NCI-H1105 treated with DMSO at 0.1 percent for 48 hours (cell line): ENCODE data around the gene LIN28A.
A peak's percentile ranks its signal among the peaks of the same experiment; 100 is the strongest.

Experiments
- DNase-seq: peaks from one replicate; lab custom pipeline; 2025; lab: John Stamatoyannopoulos, UW

The LIN28A gene

DNA sequence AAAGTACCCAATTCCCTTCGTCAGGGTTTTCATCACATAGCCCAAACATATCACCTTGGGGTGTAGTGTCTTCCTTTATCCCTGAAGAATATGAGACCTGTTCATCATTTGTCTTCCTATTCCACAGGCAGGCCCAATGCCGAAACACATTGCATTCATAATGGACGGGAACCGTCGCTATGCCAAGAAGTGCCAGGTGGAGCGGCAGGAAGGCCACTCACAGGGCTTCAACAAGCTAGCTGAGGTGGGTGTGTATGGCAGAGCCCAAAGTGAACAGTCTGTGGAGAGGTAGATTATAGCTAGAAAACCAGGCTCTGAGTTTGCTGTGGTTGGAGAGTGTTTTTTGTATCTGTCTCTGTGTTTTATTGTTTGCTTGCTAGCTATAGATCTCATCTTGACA, 27.4 kb downstream of the LIN28A start:
- no peak for DNase-seq

DNA sequence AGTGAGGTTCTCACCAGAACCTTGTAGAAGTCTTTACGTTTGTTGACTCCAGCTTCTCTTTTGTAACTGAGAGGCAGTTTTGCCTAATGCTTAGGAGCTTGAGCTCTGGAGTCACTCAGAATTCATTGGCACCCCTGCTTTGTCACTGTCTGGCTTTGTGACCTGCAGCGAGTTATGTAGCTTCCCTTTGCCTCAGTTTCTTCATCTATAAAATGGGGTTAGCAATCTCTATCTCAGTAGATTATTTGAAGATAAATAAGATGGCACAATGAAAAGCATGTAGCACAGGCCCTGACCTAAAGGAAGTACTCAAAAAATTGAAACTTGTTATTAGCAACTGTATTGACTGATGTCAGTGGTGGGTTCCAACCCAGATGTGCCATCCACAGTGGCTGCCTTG, 29.6 kb downstream of the LIN28A start:
- DNase-seq, result no peak

DNA sequence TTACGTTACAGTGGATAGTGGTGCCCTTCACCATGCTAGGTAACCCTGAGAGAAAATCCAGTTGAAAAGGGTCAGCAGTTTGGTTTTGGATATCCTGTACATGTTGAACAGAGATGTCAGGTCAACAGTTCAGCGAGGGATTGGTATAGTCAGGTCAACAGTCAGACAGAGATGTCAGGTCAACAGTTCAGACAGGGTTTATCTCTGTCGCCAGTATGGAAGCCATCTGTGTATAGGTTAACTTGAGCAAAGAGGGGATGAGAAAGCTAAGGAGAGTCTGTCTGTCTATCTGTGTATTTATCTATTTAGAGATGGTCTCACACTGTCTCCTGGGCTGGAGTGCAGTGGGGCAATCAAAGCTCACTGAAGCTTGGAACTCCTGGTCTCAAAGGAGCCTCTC, 39.3 kb downstream of the LIN28A start:
- DNase-seq, result no peak

DNA sequence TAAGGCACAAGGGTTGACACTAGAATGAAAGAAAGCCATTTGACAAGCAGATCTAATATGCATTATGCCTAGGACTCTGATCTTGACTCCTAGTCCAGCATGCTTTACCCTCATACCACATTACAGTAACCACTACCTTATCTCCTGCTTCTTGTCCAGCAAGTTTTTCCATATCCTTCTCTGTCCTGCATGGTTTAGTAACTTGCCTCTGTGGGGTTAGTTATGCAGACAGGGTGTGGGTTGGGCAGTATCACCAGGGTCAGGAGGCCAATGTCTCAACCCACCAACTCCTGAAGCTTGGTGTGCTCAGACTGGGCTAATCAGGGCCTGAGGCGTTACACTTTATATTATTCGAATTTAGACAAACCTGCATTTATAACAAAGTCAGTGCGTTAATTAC, 40.3 kb downstream of the LIN28A start:
- DNase-seq, result no peak

DNA sequence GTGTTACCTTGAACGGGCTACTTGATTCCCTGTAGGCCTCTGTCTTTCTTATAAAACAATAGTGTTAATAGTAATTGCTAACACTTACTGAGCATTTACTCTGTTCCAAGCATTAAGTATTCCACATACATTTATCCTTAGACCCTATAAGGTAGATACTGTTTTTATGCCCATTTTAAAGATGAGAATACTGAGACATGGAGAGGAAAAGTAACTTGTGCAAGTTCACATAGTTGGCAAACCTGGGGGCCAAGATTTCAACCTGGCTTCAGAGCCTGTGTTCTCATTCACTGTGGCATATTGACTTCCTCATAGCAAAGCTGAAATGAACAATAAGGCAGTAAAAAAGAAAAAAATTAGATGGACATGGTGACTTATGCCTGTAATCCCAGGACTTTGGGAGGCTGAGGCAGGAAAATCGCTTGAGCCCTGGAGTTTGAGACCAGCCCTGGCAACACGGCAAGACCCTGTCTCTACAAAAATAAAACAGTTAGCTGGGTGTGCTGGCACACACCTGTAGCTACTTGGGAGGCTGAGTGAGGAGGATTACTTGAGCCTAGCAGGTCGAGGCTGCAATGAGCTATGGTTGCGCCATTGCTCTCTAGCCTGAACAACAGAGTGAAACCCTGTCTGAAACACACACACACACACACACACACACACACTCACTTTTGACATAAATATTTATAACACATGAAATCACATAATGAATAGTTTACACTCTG, 42.0 kb downstream of the LIN28A start:
- no peak for DNase-seq

DNA sequence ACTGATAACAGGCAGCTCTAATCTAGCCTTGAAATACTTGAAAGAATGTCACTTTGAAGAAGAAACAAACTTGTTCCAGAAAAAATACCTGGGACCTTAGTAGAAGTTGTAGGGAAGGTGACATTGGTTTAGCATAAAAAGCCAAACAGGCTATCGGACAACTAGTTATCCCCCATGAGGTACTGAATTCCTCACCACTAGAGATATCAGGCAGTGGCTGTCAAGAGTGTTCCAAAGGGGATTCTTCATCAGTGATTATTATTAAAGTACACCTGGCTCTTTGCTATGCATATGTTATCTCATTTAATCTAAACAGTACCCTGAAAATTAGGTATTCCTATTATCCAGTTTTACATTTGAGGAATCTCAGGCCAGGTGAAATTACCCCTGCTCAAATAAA, 48.5 kb downstream of the LIN28A start:
- no peak for DNase-seq

DNA sequence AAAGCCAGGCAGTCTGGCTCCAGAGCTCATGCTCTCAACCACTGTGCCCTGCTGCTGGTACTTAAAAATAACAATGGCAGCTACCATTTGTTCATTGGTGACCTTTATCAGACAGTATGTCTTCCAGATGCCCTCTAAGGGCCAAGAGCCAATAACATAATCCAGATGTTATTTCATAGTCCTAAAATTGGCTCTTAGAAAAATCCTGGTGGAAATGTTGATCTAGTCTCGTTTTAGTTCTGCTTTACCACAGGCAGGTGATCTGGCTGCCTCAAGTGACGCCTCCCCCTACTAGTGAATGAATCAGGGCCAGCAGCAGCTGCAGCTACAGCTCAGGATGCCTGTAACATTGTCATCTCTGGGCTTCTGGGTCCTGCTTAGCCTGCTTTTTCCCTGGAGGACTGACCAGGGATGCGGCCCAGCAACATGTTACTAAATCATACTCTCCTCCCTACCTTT, 49.0 kb downstream of the LIN28A start:
- DNase-seq, result peak; percentile 83

DNA sequence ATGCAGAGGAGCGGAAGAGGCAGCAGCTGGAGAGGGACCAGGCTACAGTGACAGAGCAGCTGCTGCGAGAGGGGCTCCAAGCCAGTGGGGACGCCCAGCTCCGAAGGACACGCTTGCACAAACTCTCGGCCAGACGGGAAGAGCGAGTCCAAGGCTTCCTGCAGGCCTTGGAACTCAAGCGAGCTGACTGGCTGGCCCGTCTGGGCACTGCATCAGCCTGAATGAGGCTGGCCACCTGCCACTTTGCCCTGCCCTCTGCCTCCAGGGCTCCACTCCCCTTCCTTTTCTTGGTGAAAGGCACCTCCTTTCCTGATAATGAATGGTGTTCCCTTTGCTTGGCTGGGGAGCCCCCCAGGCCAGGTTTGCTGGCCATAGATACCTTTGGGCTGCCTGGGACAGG, 58.3 kb downstream of the LIN28A start:
- peak; percentile 65 for DNase-seq

DNA sequence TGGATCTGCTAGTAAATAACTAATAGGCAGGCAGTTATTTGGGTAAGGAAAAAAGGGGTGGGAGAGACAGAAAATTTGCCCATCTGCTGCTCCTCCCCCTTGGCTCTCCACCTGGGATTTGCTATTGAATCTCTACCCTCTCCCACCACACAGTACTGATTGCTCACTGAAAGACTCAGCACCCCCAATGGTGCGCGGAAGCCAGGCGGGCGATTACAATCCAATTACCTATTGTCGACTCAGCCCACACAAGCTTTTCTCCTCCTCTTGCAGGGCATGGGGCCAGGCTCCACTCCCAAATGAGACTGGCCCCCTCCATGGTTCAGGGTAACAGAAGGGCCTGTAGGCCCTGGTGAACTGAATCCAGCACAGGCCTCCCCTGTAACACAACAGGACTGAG, 58.9 kb downstream of the LIN28A start:
- peak; percentile 87 for DNase-seq

DNA sequence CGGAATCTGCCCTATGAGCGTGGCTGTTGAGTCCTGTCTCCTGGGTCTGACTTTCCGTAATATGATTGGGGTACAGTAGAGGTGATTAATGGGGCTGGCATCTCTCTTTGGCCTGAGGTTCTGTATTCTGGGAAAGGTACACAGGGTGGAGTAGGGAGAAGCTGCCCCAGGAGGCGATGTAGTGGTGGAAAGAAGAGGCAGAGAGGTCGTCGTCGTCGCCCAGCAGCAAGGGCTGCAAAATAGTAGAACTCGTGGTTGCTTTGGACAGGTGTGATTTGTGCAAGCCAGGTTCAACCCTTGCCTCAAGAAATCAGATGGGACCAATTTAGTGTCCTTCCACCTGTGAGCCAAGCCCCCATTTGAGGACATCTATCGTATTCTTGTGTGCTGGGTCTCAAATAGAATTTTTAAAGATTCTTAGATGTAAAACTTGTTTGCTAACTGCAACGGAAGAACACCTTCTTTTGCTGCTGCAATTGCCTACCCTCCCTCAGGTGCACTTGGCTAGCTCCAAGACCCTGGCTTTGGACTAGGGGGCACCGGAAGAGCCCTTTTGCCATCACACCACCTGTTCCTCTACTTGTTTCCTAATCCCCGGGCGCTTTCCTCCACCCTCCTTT, 60.4 kb downstream of the LIN28A start:
- peak; percentile 70 for DNase-seq

DNA sequence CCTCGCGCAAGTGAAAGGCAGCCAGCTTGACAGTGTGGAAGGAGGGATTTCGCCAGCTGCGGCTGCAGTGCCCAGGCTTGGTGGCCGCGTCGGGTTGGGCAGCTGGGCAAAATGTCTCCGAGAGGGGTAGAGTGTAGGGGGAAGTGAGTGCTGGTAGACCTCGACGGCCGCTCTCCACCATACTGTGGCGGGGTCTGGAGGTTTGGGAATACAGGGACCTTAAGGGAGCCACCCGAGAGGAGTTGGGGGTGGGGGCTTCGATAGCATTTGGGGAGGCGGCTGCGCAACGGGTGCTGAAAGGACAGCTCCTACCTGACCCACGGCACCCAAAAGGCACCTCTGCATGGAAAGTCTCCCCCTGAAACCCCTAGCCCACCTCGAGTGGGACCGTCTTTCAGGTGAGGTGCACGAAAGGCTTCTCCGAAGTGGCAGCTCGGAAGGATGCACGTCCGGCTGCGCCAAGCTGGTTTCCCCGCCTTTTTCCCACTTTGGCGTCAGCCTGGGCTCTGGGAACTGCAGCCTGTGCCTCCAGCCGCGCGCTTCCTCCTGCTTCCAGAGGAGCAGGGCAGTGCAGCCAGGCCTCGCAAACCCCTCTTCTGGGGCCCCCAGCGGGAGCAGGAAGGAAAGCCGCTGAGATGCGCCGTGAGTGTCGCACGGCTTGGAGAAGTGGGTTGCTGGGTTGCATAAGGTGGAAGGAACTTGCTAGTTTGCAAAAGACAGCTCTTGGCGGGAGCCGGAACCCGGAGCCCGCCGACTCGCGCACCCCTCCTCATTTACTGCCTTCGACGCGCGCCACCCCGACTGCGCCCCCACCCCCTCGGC, 61.1 kb downstream of the LIN28A start:
- DNase-seq, result no peak

DNA sequence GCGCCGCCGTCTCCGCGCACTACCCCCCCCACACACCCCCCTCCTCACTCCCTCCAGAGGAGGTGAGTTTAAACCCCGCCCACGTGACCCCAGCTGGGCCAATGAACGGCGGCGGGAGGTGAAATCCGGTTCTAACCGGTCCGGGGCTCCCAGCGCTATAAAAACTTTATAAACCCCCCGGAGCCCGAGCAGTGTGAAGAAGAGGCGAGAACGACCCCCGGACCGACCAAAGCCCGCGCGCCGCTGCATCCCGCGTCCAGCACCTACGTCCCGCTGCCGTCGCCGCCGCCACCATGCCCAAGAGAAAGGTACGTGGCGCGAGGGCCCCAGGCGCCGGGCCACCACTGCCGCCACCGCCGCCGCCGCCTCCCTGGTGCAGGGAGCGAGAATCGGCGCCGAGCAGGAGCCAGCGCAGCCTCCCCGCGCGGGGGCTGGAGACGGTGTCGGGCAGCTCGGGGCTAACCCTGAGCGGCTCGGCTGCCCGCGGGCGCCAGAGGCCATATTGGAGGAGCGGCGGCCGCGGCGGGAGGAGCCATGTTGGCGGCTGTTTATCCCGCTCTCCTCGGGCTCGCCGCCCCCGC, 61.8 kb downstream of the LIN28A start, which contains the start of gene HMGN2:
Gene HMGN2 (plus strand): TSS at position 121 of the 581 bp plus-strand sequence. CDS start 173 bp downstream, at position 294.
- peak; percentile 96 for DNase-seq

DNA sequence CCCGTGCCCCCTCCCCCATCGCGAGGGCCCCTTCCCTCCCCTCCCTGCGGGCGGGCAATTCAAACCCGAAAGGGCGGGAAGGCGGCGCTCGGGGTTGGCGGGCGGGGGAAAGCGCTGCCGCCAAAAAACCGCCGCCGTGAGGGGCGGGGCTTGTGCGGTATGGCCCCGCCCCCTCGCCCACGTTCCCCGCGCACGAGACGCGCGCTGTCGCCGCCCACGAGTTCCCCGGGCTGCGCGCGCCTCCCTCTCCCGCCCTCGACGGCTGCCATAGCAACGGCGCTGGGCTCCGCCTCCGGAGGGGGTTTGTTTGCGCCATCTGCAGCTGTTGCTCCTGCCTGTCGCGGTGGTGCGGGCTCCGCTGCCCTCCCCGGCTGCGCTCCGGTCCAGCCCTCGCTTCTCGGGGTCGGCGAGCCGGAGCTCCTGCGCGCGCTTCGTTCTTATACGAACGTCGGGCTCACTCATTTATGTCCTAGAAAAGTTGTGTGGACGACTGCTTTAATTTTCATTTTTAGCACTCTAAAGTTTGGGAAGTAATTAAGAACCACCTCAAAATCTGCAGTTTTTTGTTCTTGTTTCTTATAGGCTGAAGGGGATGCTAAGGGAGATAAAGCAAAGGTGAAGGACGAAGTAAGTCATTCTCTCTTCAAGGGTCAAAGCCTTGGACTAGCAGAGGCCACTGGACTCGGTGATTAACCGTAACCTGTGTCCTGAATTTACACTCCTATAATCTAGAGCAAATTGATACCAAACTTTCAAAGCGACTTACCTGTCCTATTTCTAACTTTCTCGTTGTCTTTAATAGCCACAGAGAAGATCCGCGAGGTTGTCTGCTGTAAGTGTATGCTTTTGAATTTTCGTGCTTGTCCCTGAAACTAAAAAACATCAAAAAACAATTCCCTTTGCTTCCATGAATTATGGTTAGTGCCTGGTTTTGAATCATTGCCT, 62.6 kb downstream of the LIN28A start:
- peak; percentile 86 for DNase-seq

DNA sequence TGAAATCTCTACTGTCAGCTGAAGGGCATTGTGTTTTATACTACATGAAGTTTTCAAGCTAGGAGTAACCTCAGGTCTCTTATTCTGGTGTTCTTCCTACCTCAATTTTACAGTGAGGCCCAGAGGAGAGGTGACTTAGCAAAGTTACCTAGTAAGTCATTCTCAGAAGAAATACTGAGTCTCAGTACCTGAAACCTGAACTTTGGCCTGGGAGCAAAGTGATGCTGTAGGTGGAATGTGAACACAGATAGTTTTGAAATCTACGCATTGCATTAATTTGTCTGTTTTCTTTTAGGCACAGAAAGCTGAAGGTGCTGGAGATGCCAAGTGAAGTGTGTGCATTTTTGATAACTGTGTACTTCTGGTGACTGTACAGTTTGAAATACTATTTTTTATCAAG, 64.2 kb downstream of the LIN28A start:
- no peak for DNase-seq

DNA sequence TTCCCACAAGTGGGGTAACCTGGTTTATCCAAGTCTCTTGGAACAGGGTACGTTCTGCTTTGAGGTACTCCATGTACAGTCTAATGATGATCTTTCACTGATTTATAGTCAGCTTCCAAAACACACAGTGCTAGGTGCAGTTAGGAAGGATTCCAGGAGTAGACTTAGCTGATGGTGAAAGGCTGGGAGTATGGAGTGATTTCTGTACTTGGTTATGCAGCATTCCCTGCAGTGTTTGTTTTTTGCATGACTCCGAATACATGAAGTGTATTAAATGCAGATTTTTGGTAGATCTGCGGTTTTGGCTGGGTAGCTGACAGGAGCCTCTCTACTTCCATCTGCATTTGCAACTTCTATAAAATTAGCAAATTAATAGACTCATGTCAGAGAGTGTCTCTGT, 65.4 kb downstream of the LIN28A start:
- no peak for DNase-seq

DNA sequence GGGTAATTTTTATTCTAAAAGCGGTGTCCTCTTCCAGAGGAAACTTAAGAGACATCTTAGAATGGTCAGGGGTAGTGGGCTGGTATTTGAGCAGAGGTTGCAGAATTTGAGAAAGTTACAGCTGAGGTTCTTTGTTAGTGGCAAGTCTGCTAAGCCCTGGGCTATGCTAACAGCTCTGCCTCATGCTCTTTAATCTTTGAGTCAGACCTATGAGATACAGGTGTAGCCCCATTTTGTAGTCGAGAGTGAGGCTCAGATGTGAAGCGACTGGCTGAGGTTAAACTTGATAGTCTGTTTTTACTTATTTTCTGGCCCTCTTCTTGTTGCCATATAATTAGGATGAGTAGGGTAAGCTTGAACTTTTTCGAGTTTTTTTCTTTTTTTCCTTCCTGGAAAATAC, 66.3 kb downstream of the LIN28A start:
- no peak for DNase-seq

DNA sequence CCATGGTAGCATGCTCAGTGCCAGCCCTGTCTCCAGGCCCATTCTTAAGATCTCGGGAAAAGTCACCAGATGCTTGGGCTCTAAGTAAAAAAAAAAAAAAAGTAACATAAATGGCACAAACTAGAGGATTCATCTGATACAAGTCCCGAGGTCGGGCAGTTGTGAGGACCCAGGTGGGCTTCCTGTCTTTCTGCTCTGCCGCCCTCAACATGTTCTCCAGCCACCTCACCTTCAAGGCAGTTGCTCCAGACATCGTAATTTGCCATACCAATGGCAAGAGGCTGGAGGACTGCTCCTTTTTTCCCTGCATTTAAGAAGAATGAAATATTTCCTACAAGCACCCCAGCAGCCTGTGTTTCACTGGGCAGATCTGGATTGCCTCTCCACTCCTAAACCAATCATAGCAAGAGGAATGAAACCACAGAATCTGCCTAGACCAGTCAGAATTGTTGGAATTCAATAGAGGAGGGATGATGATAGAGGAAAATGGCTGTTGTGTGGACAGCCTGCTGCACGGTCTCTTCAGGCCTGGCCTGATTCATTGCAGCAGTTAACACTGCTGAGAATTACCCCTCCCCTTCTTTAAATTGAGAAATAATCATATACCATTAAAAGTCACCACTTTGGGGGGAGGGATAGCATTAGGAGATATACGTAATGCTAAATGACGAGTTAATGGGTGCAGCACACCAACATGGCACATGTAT, 67.0 kb downstream of the LIN28A start:
- peak; percentile 50 for DNase-seq

DNA sequence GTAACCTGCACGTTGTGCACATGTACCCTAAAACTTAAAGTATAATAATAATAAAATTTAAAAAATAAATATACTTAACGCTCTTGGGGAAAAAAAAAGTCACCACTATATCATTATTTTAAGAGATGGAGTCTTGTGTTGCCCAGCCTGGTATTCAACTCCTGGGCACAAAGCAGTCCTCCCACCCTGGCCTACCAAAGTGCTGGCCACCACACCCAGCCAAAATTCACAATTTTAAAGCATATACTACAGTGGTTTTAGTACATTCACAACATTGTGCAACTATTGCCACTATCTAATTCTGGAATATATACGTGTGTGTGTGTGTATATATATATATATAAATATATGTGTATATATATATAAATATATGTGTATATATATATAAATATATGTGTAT, 67.5 kb downstream of the LIN28A start:
- DNase-seq, result peak; percentile 17

DNA sequence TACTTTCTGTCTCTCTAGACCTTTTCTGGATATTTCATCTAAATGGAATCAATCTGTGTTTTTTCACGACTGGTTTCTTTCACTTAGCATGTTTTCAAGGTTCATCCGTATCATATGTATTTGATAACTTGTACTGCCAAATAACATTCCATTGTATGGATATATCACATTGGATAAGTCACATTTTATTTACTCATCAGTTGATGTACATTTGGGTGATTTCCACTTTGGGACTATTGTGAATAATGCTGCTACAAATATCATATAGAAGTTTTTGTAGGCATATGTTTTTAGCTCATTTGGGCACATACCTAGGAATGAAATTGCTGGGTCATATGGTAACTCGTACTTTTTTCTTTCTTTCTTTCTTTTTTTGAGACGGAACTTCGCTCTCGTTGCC, 68.4 kb downstream of the LIN28A start:
- DNase-seq, result no peak
